Testis (tissue), 3 donors: ENCODE data around the gene ADCY10. TPM values are rescaled to one million over a fixed set of nuclear protein-coding genes. Genes with fewer than 3 reads are reported as not detected.
"Not testable (repeated sequence)": the region's sequence is repeated elsewhere in the genome, so short reads cannot be mapped to it uniquely, and the experiment has no call there.

Experiments used
- DNase-seq: peaks from one replicate; pipeline ENCODE4 v3.0.0-alpha.2; 2019
- H3K27ac ChIP-seq, 2 donors: fragments of 200-600 bp; sonication (generic); one replicate each; pipeline ENCODE4 v1.5.1; 2019
- H3K27me3 ChIP-seq: fragments of 200-600 bp; sonication (generic); one replicate; pipeline ENCODE4 v1.5.1; 2019
- H3K36me3 ChIP-seq: fragments of 200-600 bp; sonication (generic); one replicate; pipeline ENCODE4 v1.5.1; 2017; ENCODE audit warnings: low read depth; ENCODE audit errors: missing control alignments
- H3K4me1 ChIP-seq: fragments of 200-600 bp; sonication (generic); one replicate; pipeline ENCODE4 v1.5.1; 2019
- H3K4me3 ChIP-seq, 2 donors: fragments of 200-600 bp; sonication (generic); one replicate each; pipeline ENCODE4 v1.5.1; 2017 to 2019
- H3K9me3 ChIP-seq: fragments of 200-600 bp; sonication (generic); one replicate; pipeline ENCODE4 v1.5.1; 2017
- CTCF ChIP-seq, 3 experiments: fragments of 450-650 bp in 2 of 3; fragments of 200-600 bp in 1 of 3; sonication (generic) in 1 of 3; IDR thresholded peaks; one replicate each; pipeline ENCODE4 v1.5.1; 2016 to 2019; ENCODE audit warnings: antibody characterized with exemption in 3 of 3, mild to moderate bottlenecking in 2 of 3, moderate library complexity in 1 of 3
- POLR2A ChIP-seq: fragments of 450-650 bp; IDR thresholded peaks from one replicate; pipeline ENCODE4 v1.6.1; 2017; ENCODE audit warnings: antibody characterized with exemption, mild to moderate bottlenecking, moderate library complexity
- WGBS, 2 donors: methylation state at CpG; one replicate each; pipeline ENCODE4 v1.1.5; 2018; 5-methylcytosine and 5-hydroxymethylcytosine counted together
- intact Hi-C: fragments of 100-400 bp; cut with DNase I; formaldehyde crosslinking; loops from one replicate; pipeline ENCODE4 v1.15.1; 2023; ENCODE audit warnings: low total_unique reads
- polyA plus RNA-seq: library from polyadenylated mRNA; stranded (reverse); fragments of 350-450 nt; fragmentation: Illumina TruSeq; extraction: RNeasy Lipid Tissue Mini Kit (QIAGEN cat#74804); gene quantifications from one replicate; pipeline ENCODE4 v1.2.3, GENCODE V29; 2014; ENCODE audit warnings: low read depth, low replicate concordance; ENCODE audit not compliant: insufficient read depth
- total RNA-seq, 2 donors: library from RNA; depleted of rRNA; stranded (reverse); fragments of >200 nt; gene quantifications; one replicate each; pipeline ENCODE4 v1.2.3, GENCODE V29; 2016

The ADCY10 gene
- total and polyA plus RNA-seq, 3 donors from 2014 or later = 9.4 to 49.7 (median 24.6) TPM

DNA sequence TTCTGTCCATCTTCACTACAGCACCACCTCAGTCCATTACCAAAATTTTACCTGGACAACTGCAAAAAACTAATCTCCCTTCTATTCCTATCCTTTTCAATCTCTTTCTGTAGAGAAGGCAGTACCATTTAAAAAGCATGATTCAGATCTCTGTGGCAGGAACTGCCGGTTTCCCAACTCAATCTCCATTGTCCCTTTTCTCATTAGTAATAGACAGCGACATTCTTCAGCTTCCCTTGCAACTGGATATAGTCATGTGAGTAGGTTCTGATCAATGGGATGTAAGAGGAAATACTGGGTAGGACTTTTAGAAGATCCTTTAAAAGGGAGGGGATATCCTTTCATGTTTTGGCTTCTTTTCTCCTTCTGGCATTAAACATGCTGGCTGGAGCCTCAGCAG is 74.9 kb downstream of the ADCY10 start:
- no peak for DNase-seq
- Histone ChIP-seq H3K36me3 (no peaks in the 10 kb centered on the region), H3K27ac (no peak overlapping the region), H3K4me1 (no peaks in the 10 kb centered on the region), H3K4me3 (no peak overlapping the region), H3K27me3 (no peaks in the 10 kb centered on the region), H3K9me3 (no peaks in the 10 kb centered on the region)
- no peak for TF ChIP-seq POLR2A
- no peak for TF ChIP-seq CTCF (IDR thresholded peaks at IDR 0.05)
- intact Hi-C loops = no loop called here
- WGBS, 2 donors = 92% methylated on average over 2 of the region's 2 CpGs

- no peak for DNase-seq
- no peaks in the 10 kb centered on the region for H3K27me3 ChIP-seq
- no peak overlapping the region for H3K4me3 ChIP-seq
- intact Hi-C loops = no loop called here
- TF ChIP-seq POLR2A (no peak), CTCF (IDR thresholded peaks at IDR 0.05) (no peak)
- H3K9me3 ChIP-seq = no peaks in the 10 kb centered on the region
- no peaks in the 10 kb centered on the region for H3K36me3 ChIP-seq
- H3K27ac ChIP-seq = no peak overlapping the region
- H3K4me1 ChIP-seq = no peaks in the 10 kb centered on the region
- 47 to 74% methylated on average over 2 of the region's 2 CpGs for WGBS, 2 donors
Observed at GRCh38 chr1:167837326-167837725, 76.6 kb downstream of the ADCY10 start.

GRCh38 chr1:167836197-167836596 is 77.7 kb downstream of the ADCY10 start:
- H3K9me3 ChIP-seq = no peaks in the 10 kb centered on the region
- no peak for DNase-seq
- no peaks in the 10 kb centered on the region for H3K27me3 ChIP-seq
- TF ChIP-seq CTCF (IDR thresholded peaks at IDR 0.05) (no peak), POLR2A (no peak)
- 69 to 88% methylated on average over 4 of the region's 4 CpGs for WGBS, 2 donors
- H3K4me1 ChIP-seq = no peaks in the 10 kb centered on the region
- H3K27ac ChIP-seq = no peak overlapping the region
- no peaks in the 10 kb centered on the region for H3K36me3 ChIP-seq
- no peak overlapping the region for H3K4me3 ChIP-seq
- intact Hi-C loops = no loop called here

GRCh38 chr1:167833904-167834303 is 80.0 kb downstream of the ADCY10 start:
- intact Hi-C loops = no loop called here
- no peak for DNase-seq
- TF ChIP-seq POLR2A (no peak), CTCF (IDR thresholded peaks at IDR 0.05) (no peak)
- no peaks in the 10 kb centered on the region for H3K4me1 ChIP-seq
- no peaks in the 10 kb centered on the region for H3K36me3 ChIP-seq
- no peaks in the 10 kb centered on the region for H3K9me3 ChIP-seq
- no peak overlapping the region for H3K27ac ChIP-seq
- H3K27me3 ChIP-seq = no peaks in the 10 kb centered on the region
- no peak overlapping the region for H3K4me3 ChIP-seq

- H3K9me3 ChIP-seq = no peaks in the 10 kb centered on the region
- 90 to 94% methylated on average over 4 to 5 of the region's 5 CpGs for WGBS, 2 donors
- intact Hi-C loops = no loop called here
- H3K27me3 ChIP-seq = no peaks in the 10 kb centered on the region
- no peak for DNase-seq
- H3K4me1 ChIP-seq = no peaks in the 10 kb centered on the region
- H3K36me3 ChIP-seq = no peaks in the 10 kb centered on the region
- H3K27ac ChIP-seq = no peak overlapping the region
- no peak overlapping the region for H3K4me3 ChIP-seq
- no peak for TF ChIP-seq CTCF (IDR thresholded peaks at IDR 0.05)
- TF ChIP-seq POLR2A = no peak
Observed at GRCh38 chr1:167832693-167833092, 81.2 kb downstream of the ADCY10 start.

- H3K4me3 ChIP-seq, H3K27ac ChIP-seq, H3K4me1 ChIP-seq, H3K36me3 ChIP-seq, H3K27me3 ChIP-seq, H3K9me3 ChIP-seq, intact Hi-C loops, DNase-seq: not testable (repeated sequence)
- 79 to 82% methylated on average over 5 of the region's 5 CpGs for WGBS, 2 donors
Observed at GRCh38 chr1:167830668-167831067, 83.3 kb downstream of the ADCY10 start.
